ENCODE data around the gene C1orf226. TPM values are rescaled to one million over a fixed set of nuclear protein-coding genes. Genes with fewer than 3 reads are reported as not detected.

Gene C1orf226
- total RNA-seq, 1 experiment from 2014 or later: 7.7 TPM

GRCh38 chr1:162405800-162406199, 24.3 kb downstream of the C1orf226 start:
- Histone ChIP-seq H2AFZ (ENCODE audit: low read depth, low read length, poor library complexity, severe bottlenecking) (peak overlapping the region; percentile 13), H3K4me2 (ENCODE audit: low read length) (no peak overlapping the region), H4K20me1 (ENCODE audit: insufficient read depth) (no peaks in the 10 kb centered on the region), H3K4me1 (ENCODE audit: control insufficient read depth in 1 of 2, insufficient read depth in 2 of 2, low read length in 2 of 2) (peaks cover 5 to 8% of the 10 kb centered on the region in 2 experiments), H3K79me2 (ENCODE audit: insufficient read depth, low read length) (no peaks in the 10 kb centered on the region), H3K27ac (ENCODE audit: low read depth, low read length) (no peak overlapping the region), H3K9me2 (ENCODE audit: insufficient read depth) (no peaks in the 10 kb centered on the region), H3K4me3 (replicated peaks in 1 of 2; ENCODE audit: low read depth in 1 of 2, low read length in 2 of 2) (no peak overlapping the region), H3K36me3 (ENCODE audit: control insufficient read depth in 1 of 2, insufficient read depth in 2 of 2, low read length in 2 of 2) (no peaks in the 10 kb centered on the region), H3K9ac (ENCODE audit: low read length) (no peak overlapping the region), H3K9me3 (ENCODE audit: control insufficient read depth in 1 of 2, insufficient read depth in 1 of 2, low read depth in 1 of 2, low read length in 2 of 2) (no peaks in the 10 kb centered on the region), H3K27me3 (ENCODE audit: insufficient read depth, low read length) (no peaks in the 10 kb centered on the region)
- ATAC-seq (no peak), DNase-seq (ENCODE audit: low read depth, low spot score) (no peak)
- no TSS peak for BruUV-seq (replicated peaks)
- ChIA-PET POLR2A (no interaction called here), CTCF (no interaction called here), RAD21 (ENCODE audit: low non-redundant PET in 1 of 2, low total read pairs in 2 of 2, uncharacterized antibody in 2 of 2, unreplicated experiment in 2 of 2) (no interaction called here)
- TF ChIP-seq EGR1 (IDR thresholded peaks at IDR 0.05; ENCODE audit: low read depth) (no peak), SRF (IDR thresholded peaks at IDR 0.05; ENCODE audit: low read depth) (no peak), CEBPB (IDR thresholded peaks at IDR 0.05; ENCODE audit: low read depth) (no peak), FOSL1 (IDR thresholded peaks at IDR 0.05; ENCODE audit: low read depth) (no peak), RAD21 (IDR thresholded peaks at IDR 0.05; ENCODE audit: low read depth) (no peak), POLR2A (IDR thresholded peaks at IDR 0.05; ENCODE audit: borderline replicate concordance, extremely low read depth, insufficient read depth, insufficient read length) (no peak), ELF1 (IDR thresholded peaks at IDR 0.05; ENCODE audit: borderline replicate concordance, low read depth) (no peak)
- intact Hi-C loops (cut with micrococcal nuclease): no loop called here

- BruUV-seq (replicated peaks): no TSS peak
- Histone ChIP-seq H3K27me3 (ENCODE audit: insufficient read depth, low read length) (no peaks in the 10 kb centered on the region), H3K4me1 (ENCODE audit: control insufficient read depth in 1 of 2, insufficient read depth in 2 of 2, low read length in 2 of 2) (peaks cover 5 to 9% of the 10 kb centered on the region in 2 experiments), H3K4me3 (replicated peaks in 1 of 2; ENCODE audit: low read depth in 1 of 2, low read length in 2 of 2) (no peak overlapping the region), H3K9ac (ENCODE audit: low read length) (no peak overlapping the region), H3K4me2 (ENCODE audit: low read length) (no peak overlapping the region), H3K79me2 (ENCODE audit: insufficient read depth, low read length) (no peaks in the 10 kb centered on the region), H3K9me3 (ENCODE audit: control insufficient read depth in 1 of 2, insufficient read depth in 1 of 2, low read depth in 1 of 2, low read length in 2 of 2) (no peaks in the 10 kb centered on the region), H3K36me3 (ENCODE audit: control insufficient read depth in 1 of 2, insufficient read depth in 2 of 2, low read length in 2 of 2) (no peaks in the 10 kb centered on the region), H4K20me1 (ENCODE audit: insufficient read depth) (no peaks in the 10 kb centered on the region), H3K9me2 (ENCODE audit: insufficient read depth) (no peaks in the 10 kb centered on the region), H3K27ac (ENCODE audit: low read depth, low read length) (no peak overlapping the region), H2AFZ (ENCODE audit: low read depth, low read length, poor library complexity, severe bottlenecking) (no peak overlapping the region)
- ATAC-seq (no peak), DNase-seq (ENCODE audit: low read depth, low spot score) (no peak)
- ChIA-PET RAD21 (ENCODE audit: low non-redundant PET in 1 of 2, low total read pairs in 2 of 2, uncharacterized antibody in 2 of 2, unreplicated experiment in 2 of 2) (no interaction called here), POLR2A (interaction anchor here (1.1 kb wide), 1 partner anchor 9 kb away, joined by 3 read pairs; no protein-coding TSS in a partner anchor), CTCF (no interaction called here)
- intact Hi-C loops (cut with micrococcal nuclease): no loop called here
- no peak for TF ChIP-seq ATF3 (IDR thresholded peaks at IDR 0.05)
- no peak for TF ChIP-seq EZH2phosphoT487 (IDR thresholded peaks at IDR 0.05; ENCODE audit: borderline replicate concordance)
- TF ChIP-seq RAD21 (IDR thresholded peaks at IDR 0.05; ENCODE audit: low read depth): no peak
- TF ChIP-seq ZBTB33 (IDR thresholded peaks at IDR 0.05; ENCODE audit: extremely low read depth, insufficient replicate concordance, low read length): no peak
- no peak for TF ChIP-seq MAX (IDR thresholded peaks at IDR 0.05)
- no peak for TF ChIP-seq JUND (IDR thresholded peaks at IDR 0.05)
- TF ChIP-seq CBX3 (IDR thresholded peaks at IDR 0.05; ENCODE audit: low read depth): no peak
- no peak for TF ChIP-seq REST (IDR thresholded peaks at IDR 0.05; ENCODE audit: low read depth)
- no peak for TF ChIP-seq POLR2AphosphoS5 (IDR thresholded peaks at IDR 0.05; ENCODE audit: low read depth, low read length)
Measured at GRCh38 chr1:162406811-162407210, 25.3 kb downstream of the C1orf226 start.

Data from HCT116 (cell line).